Activated T-cell treated with anti-CD3 and anti-CD28 coated beads for 48 hours (primary cell): ENCODE measurements around the gene SHE.
"Not testable (repeated sequence)": the region's sequence is repeated elsewhere in the genome, so short reads cannot be mapped to it uniquely, and the experiment has no call there.

Source experiments
- DNase-seq: peaks from one replicate; pipeline ENCODE4 v3.0.0-alpha.2; 2020; ENCODE audit warnings: low read depth

The SHE gene

DNA sequence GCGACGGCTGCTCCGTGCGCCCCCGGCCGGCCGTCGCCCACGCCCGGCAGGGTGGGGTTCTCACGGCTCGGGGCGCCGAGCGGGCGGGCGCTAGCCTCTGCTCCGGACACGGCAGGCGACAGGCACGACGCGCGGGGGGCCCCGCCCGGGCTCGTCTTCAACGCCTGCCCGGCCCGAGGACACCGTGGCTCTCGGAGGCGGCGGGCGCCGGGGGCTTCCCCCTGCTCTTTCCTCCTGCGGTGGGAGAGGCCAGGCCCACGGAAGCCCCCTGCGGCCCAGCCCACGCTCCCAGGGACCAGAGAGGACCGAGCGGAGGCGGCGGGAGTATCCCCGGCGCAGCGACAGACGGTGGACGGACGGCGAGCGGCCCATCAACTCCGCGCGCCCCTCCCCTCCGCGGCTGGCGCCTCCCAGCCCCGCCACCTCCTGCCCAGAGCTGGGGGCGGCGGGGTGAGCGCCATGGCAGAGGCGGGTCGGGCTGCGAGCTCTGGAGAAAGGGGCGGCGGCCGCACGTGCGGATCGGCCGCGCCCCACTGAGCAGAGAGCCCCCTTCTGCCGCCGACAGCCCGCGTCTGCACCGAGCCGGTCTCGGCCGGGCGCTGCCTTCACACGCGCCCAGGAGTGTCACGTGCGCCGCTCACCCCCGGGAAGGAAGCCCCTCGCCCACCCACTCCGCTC, at the start of gene SHE, which contains the start of gene TDRD10:
Gene SHE, minus strand, starts transcription at position 347 of the 678 bp plus-strand sequence. CDS start 386 bp downstream, outside the sequence.
Gene TDRD10, plus strand, starts transcription at position 154 of the 678 bp plus-strand sequence. CDS start 4,685 bp downstream, outside the sequence.
- DNase-seq: peak; percentile 3

DNA sequence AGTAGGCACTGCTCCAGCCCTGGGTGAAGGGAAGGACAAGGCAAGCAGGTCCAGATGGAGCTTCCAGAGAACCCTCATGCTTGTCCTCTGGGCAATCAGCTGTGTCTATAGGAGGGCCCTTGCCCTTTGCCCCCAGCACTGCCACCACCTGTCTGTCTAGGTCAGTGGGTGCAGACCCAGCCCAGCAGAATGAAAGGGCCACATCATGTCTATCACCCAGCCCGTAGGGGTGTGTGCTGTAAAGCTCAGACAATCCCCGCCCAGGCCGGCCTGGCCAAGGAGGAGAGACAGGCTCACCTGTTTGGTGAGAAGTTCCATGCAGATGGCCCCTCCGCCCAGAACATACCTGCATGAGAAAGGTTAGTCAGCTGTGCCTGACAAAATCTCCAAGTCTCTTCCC, 49.3 kb upstream of the SHE start:
- DNase-seq: no peak

GRCh38 chr1:154550657-154551056, 48.4 kb upstream of the SHE start:
- DNase-seq: no peak

DNA sequence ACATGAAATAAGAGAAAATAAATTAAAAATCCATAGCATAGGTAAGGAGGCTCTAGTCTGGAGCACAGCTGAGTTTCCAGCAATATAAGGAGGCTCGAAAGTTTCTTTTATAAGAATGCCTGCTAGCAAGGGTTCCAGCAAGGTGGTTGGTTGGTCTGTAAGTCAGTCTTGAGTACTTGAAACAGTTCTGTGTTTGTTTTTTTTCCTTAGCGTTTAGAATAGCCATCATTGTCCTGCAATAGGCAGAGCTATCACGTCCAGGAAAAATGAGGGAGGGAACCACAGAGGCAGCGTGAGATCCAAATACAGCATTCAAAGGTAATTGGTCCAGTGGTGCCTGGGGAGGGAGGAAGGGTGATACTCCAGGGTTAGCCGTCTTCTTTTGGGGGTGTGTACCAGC, 47.9 kb upstream of the SHE start:
- DNase-seq: no peak

DNA sequence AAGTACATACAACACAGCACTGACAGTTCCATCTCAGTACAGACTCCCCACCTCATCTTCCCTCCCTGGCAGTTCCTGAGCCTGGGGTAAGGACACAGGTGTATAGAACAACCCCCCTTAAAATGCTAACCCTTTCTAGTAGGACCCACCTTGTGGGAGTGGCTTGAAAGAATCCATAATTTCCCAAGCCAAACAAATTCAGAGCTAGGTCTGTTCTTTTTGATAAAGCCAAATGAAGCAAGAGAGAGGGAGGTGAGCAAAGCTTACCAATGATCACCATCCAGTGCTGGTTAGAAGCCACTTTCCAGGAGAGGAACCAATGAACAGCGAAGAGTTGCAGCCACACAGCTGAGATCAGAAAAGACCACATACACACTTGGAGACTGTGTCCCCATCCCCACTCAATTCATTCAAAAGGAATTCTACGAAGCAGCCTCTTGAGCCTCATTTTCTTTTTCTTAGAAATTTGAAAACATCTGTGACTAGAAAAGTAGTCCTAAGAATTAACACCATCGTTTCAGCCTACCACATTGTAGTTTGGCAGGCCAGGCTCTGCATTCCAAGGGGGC, 47.1 kb upstream of the SHE start:
- DNase-seq: no peak

DNA sequence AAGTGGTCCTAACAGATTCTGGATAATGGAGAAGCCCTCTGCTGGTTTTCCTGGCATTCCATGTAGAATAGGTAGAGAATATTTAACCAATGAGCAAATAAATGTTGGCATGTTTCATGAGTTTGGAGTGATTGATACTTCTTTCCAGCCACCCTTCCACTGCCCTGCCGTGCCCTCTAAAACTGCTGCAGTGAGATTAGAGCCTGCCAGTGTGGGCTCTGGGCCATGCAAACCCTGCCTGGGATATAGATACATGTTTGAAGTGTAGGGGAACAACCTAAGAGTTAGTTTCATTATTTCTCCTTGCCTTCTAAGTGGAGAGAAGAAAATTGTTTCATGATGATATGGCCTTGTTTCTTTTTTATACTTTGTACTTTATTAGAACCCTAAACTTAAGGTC, 45.8 kb upstream of the SHE start:
- no peak for DNase-seq

- DNase-seq: no peak
These were observed 45.0 kb upstream of the SHE start for GRCh38 chr1:154547105-154547732.

DNA sequence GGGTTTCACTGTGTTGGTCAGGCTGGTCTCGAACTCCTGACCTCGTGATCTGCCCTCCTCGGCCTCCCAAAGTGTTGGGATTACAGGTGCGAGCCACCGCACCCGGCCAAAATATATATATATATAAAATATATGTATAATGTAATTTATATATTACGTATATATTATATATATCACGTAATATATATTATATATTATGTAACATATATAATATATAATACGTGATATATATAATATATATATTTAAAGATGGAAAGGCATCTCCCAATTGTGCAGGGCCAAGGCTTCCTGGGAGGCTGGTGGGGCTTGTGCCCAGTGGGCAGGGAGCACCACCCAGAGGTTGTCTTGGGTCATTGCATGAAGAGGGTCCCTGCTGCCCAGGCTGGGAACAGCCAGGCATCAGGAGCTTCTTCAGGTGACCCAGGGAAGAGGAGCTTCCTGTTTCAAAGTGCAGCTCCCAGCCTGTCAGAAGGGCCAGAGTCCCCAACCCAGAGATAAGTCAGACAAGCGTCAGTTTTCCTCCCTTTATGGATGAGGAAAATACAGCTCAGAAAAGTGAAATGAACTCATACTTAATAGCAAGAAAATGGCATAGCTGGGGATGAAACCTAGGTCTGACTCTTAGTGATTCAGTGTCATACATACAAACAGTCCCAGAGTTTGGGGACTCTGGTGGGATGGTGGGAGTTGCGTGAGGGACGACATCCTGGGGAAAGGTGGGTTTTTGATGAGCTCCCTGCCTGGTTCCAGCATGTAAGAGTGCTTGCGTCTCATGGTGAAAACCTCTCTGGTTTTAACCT, 44.3 kb upstream of the SHE start:
- peak; percentile 63 for DNase-seq

DNA sequence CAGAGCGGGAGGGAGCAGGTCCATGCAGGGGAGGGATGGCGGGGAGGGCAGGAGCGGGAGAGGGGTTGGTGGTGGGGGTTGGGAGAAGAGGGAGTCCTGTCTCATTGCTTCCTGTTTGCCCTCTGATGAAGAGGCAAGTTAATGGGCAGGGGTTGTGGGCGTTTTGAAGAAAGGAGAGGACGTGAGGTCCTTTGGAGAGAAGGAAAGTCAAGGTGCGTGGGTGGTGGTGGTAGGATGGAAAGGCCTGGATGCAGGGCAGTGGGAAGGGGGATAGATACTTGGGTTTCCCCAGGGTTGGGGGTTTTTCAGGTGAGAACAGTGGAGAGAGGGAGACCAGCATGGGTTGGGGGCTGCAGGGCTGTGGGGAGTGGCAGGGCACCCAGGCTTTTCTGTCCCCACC, 39.0 kb upstream of the SHE start:
- no peak for DNase-seq

GRCh38 chr1:154539486-154540483, 37.6 kb upstream of the SHE start:
- no peak for DNase-seq

GRCh38 chr1:154536570-154536969, 34.4 kb upstream of the SHE start:
- DNase-seq: no peak

GRCh38 chr1:154533952-154534844, 32.0 kb upstream of the SHE start:
- DNase-seq: no peak

GRCh38 chr1:154531950-154532349, 29.7 kb upstream of the SHE start:
- not testable (repeated sequence) for DNase-seq

DNA sequence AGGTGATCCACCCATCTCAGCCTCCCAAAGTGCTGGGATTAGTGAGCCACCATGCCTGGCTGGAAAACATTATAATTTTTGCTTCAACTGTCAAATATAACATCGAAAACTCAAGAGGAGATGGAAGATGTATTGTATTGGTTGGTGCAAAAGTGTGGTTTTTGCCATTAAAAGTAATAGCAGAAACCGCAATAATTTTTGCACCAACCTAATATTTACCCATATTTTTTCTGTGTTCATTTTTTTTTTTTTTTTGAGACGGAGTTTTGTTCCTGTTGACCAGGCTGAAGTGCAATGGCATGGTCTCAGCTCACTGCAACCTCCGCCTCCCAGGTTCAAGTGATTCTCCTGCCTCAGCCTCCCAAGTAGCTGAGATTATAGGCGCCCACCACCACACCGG, 27.1 kb upstream of the SHE start:
- no peak for DNase-seq

DNA sequence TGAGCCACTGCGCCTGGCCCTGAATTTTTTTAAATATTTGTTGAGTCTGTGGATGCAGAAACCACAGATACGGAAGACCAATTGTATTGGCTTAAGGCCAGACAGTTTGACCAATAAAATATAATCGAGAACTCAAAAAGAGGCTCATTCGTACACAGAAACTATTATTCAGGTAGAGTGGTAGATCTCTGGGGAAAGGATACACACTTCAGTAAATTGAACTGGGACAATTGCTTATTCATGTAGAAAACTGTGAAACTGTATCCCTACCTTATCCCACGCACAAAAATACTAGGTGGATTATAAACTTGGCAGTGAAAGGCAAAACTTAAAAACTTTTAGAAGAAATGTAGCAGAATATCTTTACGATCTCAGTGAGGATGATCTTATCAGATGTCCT, 25.0 kb upstream of the SHE start:
- DNase-seq: no peak

- DNase-seq: no peak
These were observed 22.7 kb upstream of the SHE start for GRCh38 chr1:154524881-154525280.

DNA sequence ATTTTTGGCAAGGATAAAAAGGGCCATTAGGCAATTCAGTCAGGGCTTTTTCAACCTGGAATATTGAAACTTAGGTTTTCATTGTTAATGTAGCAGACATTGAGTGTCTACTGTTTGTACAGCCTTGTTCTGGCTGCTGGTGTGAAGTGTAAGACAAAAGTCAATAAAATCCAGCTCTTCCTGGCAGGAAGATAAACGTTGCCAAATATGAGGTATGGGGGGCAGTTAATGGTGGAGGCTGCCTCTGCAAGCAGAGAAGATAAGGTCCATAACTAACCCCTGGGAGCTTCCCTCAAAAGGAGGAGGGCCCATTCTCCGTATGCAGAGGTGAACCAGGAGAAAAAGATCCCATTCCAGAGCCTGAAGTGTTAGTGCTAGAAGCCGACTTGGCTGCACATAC, 19.5 kb upstream of the SHE start:
- no peak for DNase-seq

DNA sequence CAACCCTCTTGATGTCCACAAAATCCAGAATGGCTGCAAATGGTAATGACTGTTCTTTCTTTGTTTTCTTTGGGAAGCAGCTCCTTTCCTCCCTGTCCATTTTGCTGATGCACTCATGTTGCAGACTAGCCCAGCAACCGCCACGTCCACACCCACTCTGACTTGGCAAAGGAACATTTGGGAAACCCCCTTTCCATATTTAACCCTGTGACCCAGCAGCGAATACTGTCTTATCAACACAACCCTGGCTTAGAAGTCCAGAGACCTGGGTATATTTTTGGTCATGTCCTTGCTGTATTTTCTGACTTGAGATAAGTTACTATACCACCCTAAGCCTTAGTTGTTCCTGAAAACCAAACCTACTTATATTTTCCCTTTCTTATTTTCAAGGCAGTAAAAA, 18.1 kb upstream of the SHE start:
- DNase-seq: no peak

DNA sequence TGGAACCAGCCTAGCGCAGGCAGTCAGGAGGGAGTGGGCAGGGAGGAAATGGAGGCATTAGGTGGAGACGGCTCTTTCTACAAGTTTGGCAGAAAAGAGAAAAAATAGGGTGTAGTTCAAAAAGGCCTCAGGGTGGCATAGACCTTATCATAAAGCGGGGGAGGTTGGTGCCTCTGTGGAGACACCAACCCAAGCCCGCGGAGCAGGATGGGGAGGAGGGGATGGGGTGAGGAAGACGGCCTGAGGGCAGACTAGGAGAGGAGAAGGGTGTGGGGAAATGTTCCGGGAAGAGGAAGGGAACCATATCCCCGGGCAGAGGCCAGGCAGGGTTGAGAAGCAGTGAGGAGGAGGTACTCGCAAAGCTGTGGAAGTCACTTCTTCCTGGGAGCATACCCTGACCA, 17.4 kb upstream of the SHE start:
- DNase-seq: no peak

GRCh38 chr1:154517661-154518060, 15.4 kb upstream of the SHE start:
- no peak for DNase-seq
